Measurements from ENCODE around the gene NID1.
"Not testable (repeated sequence)": the region's sequence is repeated elsewhere in the genome, so short reads cannot be mapped to it uniquely, and the experiment has no call there.

Gene NID1

GRCh38 chr1:236011641-236012040 is 53.2 kb downstream of the NID1 start:
- H3K4me1 ChIP-seq: no peaks in the 10 kb centered on the region
- no peaks in the 10 kb centered on the region for H3K27me3 ChIP-seq (ENCODE audit: control insufficient read depth, insufficient read depth, low read length)
- no peak for TF ChIP-seq CTCF (IDR thresholded peaks at IDR 0.05)

DNA sequence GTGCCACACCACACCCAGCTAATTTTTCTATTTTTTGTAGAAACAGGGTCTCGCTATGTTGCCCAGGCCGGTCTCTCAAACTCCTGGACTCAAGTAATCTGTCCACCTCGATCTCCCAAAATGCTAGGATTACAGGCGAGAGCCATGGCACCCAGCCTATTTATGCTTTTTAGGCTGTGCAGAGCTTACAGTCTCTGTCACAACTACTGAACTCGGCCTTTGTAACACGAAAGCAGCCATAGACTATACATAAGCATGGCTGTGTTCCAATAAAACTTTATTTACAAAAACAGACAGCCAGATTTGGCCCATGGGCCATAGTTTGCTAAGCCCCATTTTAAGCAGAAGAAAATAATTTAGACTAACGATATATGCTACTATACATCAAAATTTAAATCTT is 54.4 kb downstream of the NID1 start:
- no peak for TF ChIP-seq CTCF (IDR thresholded peaks at IDR 0.05)
- Histone ChIP-seq H2AFZ (no peak overlapping the region), H3K4me1 (no peaks in the 10 kb centered on the region), H3K4me3 (ENCODE audit: low read depth, low read length) (no peak overlapping the region), H3K27me3 (ENCODE audit: control insufficient read depth, insufficient read depth, low read length) (no peaks in the 10 kb centered on the region), H3K36me3 (ENCODE audit: control insufficient read depth, insufficient read depth, low read length) (no peaks in the 10 kb centered on the region), H3K79me2 (no peaks in the 10 kb centered on the region), H3K27ac (peak overlapping the region; percentile 29), H3K4me2 (ENCODE audit: low read length) (no peak overlapping the region), H3K9me3 (ENCODE audit: control insufficient read depth, low read length) (no peaks in the 10 kb centered on the region), H3K9ac (no peak overlapping the region)

More at GRCh38 chr1:236011641-236012040, 53.2 kb downstream of the NID1 start:
- Histone ChIP-seq H3K4me3 (ENCODE audit: low read depth, low read length) (no peak overlapping the region), H3K9me3 (ENCODE audit: control insufficient read depth, low read length) (no peaks in the 10 kb centered on the region), H2AFZ (no peak overlapping the region), H3K79me2 (no peaks in the 10 kb centered on the region), H3K27ac (no peak overlapping the region), H3K36me3 (ENCODE audit: control insufficient read depth, insufficient read depth, low read length) (no peaks in the 10 kb centered on the region), H3K4me2 (ENCODE audit: low read length) (no peak overlapping the region), H3K9ac (no peak overlapping the region)

- Histone ChIP-seq H3K4me3 (ENCODE audit: low read depth, low read length) (no peak overlapping the region), H2AFZ (no peak overlapping the region), H3K9me3 (ENCODE audit: control insufficient read depth, low read length) (no peaks in the 10 kb centered on the region), H3K4me1 (no peaks in the 10 kb centered on the region), H3K9ac (no peak overlapping the region), H3K4me2 (ENCODE audit: low read length) (no peak overlapping the region), H3K79me2 (no peaks in the 10 kb centered on the region), H3K27me3 (ENCODE audit: control insufficient read depth, insufficient read depth, low read length) (no peaks in the 10 kb centered on the region), H3K27ac (peak overlapping the region; percentile 32), H3K36me3 (ENCODE audit: control insufficient read depth, insufficient read depth, low read length) (no peaks in the 10 kb centered on the region)
- no peak for TF ChIP-seq CTCF (IDR thresholded peaks at IDR 0.05)
Observed at GRCh38 chr1:236009857-236010256, 55.0 kb downstream of the NID1 start.

DNA sequence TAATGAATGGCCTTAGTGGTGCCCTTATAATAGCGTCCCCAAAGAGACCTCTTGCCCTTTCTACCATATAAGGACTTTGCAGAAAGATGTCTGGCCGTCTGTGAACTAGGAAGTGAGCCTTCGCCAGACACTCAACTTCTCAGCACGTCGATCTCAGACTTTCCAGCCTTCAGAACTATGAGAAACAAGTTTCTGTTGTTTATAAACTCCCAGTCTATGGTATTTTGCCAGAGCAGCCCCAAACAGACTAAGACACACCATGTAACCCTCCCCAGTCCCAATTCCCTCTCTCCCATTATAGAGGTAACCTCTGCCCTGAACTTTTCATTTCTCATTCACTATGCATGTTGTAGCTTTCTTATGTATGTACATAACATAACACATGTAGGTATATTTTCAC is 55.7 kb downstream of the NID1 start:
- no peak overlapping the region for H2AFZ ChIP-seq
- H3K4me1 ChIP-seq: no peaks in the 10 kb centered on the region
- no peak for TF ChIP-seq CTCF (IDR thresholded peaks at IDR 0.05)
- peak overlapping the region; percentile 32 for H3K27ac ChIP-seq
- H3K4me2 ChIP-seq (ENCODE audit: low read length): no peak overlapping the region
- H3K9ac ChIP-seq: no peak overlapping the region
- no peaks in the 10 kb centered on the region for H3K9me3 ChIP-seq (ENCODE audit: control insufficient read depth, low read length)
- H3K79me2 ChIP-seq: no peaks in the 10 kb centered on the region
- no peaks in the 10 kb centered on the region for H3K36me3 ChIP-seq (ENCODE audit: control insufficient read depth, insufficient read depth, low read length)
- no peaks in the 10 kb centered on the region for H3K27me3 ChIP-seq (ENCODE audit: control insufficient read depth, insufficient read depth, low read length)
- no peak overlapping the region for H3K4me3 ChIP-seq (ENCODE audit: low read depth, low read length)

GRCh38 chr1:236007781-236008180 is 57.1 kb downstream of the NID1 start:
- Histone ChIP-seq H3K79me2 (no peaks in the 10 kb centered on the region), H3K27ac (no peak overlapping the region)

GRCh38 chr1:236003058-236003457 is 61.8 kb downstream of the NID1 start:
- not testable (repeated sequence) for H2AFZ ChIP-seq; H3K27me3 ChIP-seq (ENCODE audit: control insufficient read depth, insufficient read depth, low read length); H3K27ac ChIP-seq; H3K79me2 ChIP-seq; H3K4me2 ChIP-seq (ENCODE audit: low read length); H3K9me3 ChIP-seq (ENCODE audit: control insufficient read depth, low read length); H3K36me3 ChIP-seq (ENCODE audit: control insufficient read depth, insufficient read depth, low read length); H3K4me1 ChIP-seq; H3K4me3 ChIP-seq (ENCODE audit: low read depth, low read length); H3K9ac ChIP-seq

More at GRCh38 chr1:236007781-236008180, 57.1 kb downstream of the NID1 start:
- no peak overlapping the region for H3K4me2 ChIP-seq (ENCODE audit: low read length)
- H3K4me1 ChIP-seq: no peaks in the 10 kb centered on the region
- TF ChIP-seq CTCF (IDR thresholded peaks at IDR 0.05): no peak
- no peak overlapping the region for H2AFZ ChIP-seq
- H3K9ac ChIP-seq: no peak overlapping the region
- no peak overlapping the region for H3K4me3 ChIP-seq (ENCODE audit: low read depth, low read length)
- H3K27me3 ChIP-seq (ENCODE audit: control insufficient read depth, insufficient read depth, low read length): no peaks in the 10 kb centered on the region
- no peaks in the 10 kb centered on the region for H3K9me3 ChIP-seq (ENCODE audit: control insufficient read depth, low read length)
- no peaks in the 10 kb centered on the region for H3K36me3 ChIP-seq (ENCODE audit: control insufficient read depth, insufficient read depth, low read length)

All from parathyroid adenoma (tissue), 2 donors.